Astrocyte of the cerebellum (primary cell): ENCODE data around the gene PPAN.

ENCODE experiments used
- DNase-seq: peaks from one replicate; pipeline ENCODE4 v3.0.0-alpha.2; 2011; ENCODE audit warnings: low read depth
- H3K4me3 ChIP-seq: 2 replicates; pipeline ENCODE4 v1.5.1; 2011; ENCODE audit warnings: mild to moderate bottlenecking, low read depth, low read length, moderate library complexity
- CTCF ChIP-seq: IDR thresholded peaks from 2 replicates; pipeline ENCODE4 v1.5.1; 2012; ENCODE audit warnings: low read length, low read depth, moderate library complexity, mild to moderate bottlenecking; ENCODE audit errors: missing control alignments
- in situ Hi-C: cut with HindIII; loops from 2 replicates; pipeline ENCODE4 v1.10.0; 2017; ENCODE audit warnings: low sequenced_read_pairs

Gene PPAN

GRCh38 chr19:10092648-10093294, 13.4 kb upstream of the PPAN start:
- no peak overlapping the region for H3K4me3 ChIP-seq
- in situ Hi-C loops, result no loop called here
- DNase-seq, result no peak
- no peak for TF ChIP-seq CTCF

- no peak overlapping the region for H3K4me3 ChIP-seq
- no peak for TF ChIP-seq CTCF
- DNase-seq, result no peak
- in situ Hi-C loops, result no loop called here
Observed at GRCh38 chr19:10093295-10094186, 12.6 kb upstream of the PPAN start.

- TF ChIP-seq CTCF, result no peak
- no peak for DNase-seq
- in situ Hi-C loops, result no loop called here
- H3K4me3 ChIP-seq, result no peak overlapping the region
Observed at GRCh38 chr19:10095622-10095947, 10.6 kb upstream of the PPAN start.

GRCh38 chr19:10095948-10096614, 10.1 kb upstream of the PPAN start:
- no peak for TF ChIP-seq CTCF
- in situ Hi-C loops, result no loop called here
- peak; percentile 55 for DNase-seq
- H3K4me3 ChIP-seq, result peak overlapping the region; percentile 35

- no peak for TF ChIP-seq CTCF
- in situ Hi-C loops, result no loop called here
- H3K4me3 ChIP-seq, result peak overlapping the region; percentile 35
- DNase-seq, result no peak
Observed at GRCh38 chr19:10096615-10096963, 9.6 kb upstream of the PPAN start.

- in situ Hi-C loops, result no loop called here
- H3K4me3 ChIP-seq, result no peak overlapping the region
- TF ChIP-seq CTCF, result no peak
- no peak for DNase-seq
Observed at GRCh38 chr19:10100163-10100785, 5.9 kb upstream of the PPAN start.
